GM12875 (cell line): ENCODE results near the gene CISH.

ENCODE experiments used
- H3K4me3 ChIP-seq: one replicate; pipeline ENCODE4 v1.5.1; 2011; ENCODE audit warnings: low read depth, low read length, control low read depth
- CTCF ChIP-seq: IDR thresholded peaks from 2 replicates; pipeline ENCODE4 v1.5.1; 2011; ENCODE audit warnings: low read depth, mild to moderate bottlenecking, control low read depth, inconsistent platforms, low read length, moderate library complexity, borderline replicate concordance; ENCODE audit not compliant: insufficient read depth

CISH gene

GRCh38 chr3:50650018-50650417 lies 38.4 kb upstream of the CISH start:
- TF ChIP-seq CTCF = no peak
- no peak overlapping the region for H3K4me3 ChIP-seq

GRCh38 chr3:50649451-50649931 lies 37.9 kb upstream of the CISH start:
- TF ChIP-seq CTCF = no peak
- H3K4me3 ChIP-seq = no peak overlapping the region

GRCh38 chr3:50648944-50649343 lies 37.4 kb upstream of the CISH start:
- no peak overlapping the region for H3K4me3 ChIP-seq
- TF ChIP-seq CTCF = no peak

GRCh38 chr3:50648313-50648712 lies 36.7 kb upstream of the CISH start:
- no peak for TF ChIP-seq CTCF
- H3K4me3 ChIP-seq = no peak overlapping the region

- H3K4me3 ChIP-seq = no peak overlapping the region
- TF ChIP-seq CTCF = no peak
These were observed 33.8 kb upstream of the CISH start for GRCh38 chr3:50645378-50645777.

GRCh38 chr3:50644561-50644960 lies 33.0 kb upstream of the CISH start:
- no peak overlapping the region for H3K4me3 ChIP-seq
- TF ChIP-seq CTCF = no peak

GRCh38 chr3:50642382-50642781 lies 30.8 kb upstream of the CISH start:
- no peak for TF ChIP-seq CTCF
- H3K4me3 ChIP-seq = no peak overlapping the region
